Hematopoietic multipotent progenitor cell treated with erythropoietin and hydrocortisone succinate and interleukin-3 and kit ligand, for 17 days (in vitro differentiated cells): Measurements from ENCODE around the gene ZNHIT2.

Source experiments
- DNase-seq: peaks from one replicate; pipeline ENCODE4 v3.0.0-alpha.2; 2015; ENCODE audit warnings: low spot score

ZNHIT2 gene

GRCh38 chr11:65134240-65134951, 16.9 kb upstream of the ZNHIT2 start, which contains the start of gene SYVN1:
Gene SYVN1 (minus strand): TSS chr11:65134519. CDS start chr11:65133601, 918 bp downstream.
- DNase-seq: peak; percentile 93

GRCh38 chr11:65133724-65134123, 16.2 kb upstream of the ZNHIT2 start:
- peak; percentile 32 for DNase-seq

- DNase-seq: peak; percentile 77
These were observed 15.6 kb upstream of the ZNHIT2 start for GRCh38 chr11:65132988-65133700.

- no peak for DNase-seq
These were observed 14.9 kb upstream of the ZNHIT2 start for GRCh38 chr11:65132238-65132987.

DNA sequence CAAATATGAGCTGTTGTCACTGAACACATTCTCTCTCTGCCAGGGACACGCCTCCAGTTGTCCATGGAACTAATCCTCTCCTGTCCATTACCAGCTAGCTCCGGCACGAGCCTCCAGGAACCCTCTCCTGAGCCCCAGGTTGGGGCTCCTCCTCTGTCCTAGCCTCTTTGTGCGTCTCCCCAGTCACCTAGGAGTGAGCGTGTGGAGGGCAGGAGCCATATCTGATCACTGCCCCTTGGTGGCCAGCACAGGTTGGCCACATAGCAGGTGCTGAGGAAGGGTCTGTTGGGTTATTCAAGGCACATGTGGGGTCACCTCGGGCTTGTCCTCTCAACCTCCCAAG, 14.4 kb upstream of the ZNHIT2 start:
- DNase-seq: no peak

DNA sequence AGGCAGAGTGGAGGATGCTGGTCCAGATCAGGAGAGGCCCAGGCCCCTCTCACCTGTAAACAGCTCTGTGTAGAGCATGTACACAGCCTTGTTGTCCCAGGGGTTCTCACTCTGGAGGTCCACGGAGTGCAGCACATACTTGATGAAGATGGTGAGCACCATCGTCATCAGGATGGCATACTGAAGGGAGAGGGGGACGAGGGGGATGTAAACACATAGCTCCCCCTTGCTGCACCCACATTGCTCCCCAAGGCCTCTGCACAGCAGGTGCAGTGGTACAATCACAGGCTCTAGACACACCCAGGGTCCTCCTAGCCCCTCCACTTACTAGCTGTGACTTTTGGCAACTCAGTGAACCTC, 13.9 kb upstream of the ZNHIT2 start:
- DNase-seq: no peak

DNA sequence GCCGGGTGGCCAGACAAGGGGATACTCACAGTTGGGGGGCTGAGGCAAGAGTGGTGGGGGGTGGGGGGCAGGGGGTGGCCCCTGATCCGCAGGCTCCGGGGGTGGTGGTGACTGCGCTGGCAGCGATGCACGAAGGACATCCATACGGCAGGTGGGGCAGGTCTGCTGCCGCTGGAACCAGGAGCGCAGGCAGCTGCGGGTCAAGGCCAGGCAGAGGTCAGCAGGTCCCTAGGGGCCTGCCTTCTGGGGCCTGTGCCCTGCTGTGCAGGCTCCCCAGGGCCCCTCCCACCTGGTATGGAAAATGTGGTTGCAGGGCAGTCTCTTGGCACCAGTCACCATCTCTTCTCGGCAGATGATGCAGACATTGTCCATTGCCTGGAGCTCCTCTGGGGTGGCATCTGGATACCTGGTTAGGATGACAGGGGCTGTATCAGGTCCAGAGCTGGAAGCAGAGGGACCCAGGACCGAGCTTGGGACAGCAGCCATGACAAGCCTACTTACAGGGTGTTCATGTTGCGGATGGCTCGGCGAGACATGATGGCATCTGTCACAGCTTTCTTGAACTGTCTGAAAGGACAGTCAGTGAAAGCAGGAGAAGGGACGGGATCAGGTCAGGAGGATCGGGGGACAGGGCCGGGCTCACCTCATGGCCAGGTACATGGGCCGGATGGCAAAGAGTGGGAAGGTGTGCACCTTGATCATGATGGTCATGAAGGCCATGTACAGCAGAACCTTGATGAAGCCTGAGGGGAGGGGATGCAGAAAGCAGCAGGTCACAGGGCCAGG, 13.3 kb upstream of the ZNHIT2 start:
- no peak for DNase-seq

GRCh38 chr11:65129649-65130441, 12.3 kb upstream of the ZNHIT2 start:
- no peak for DNase-seq

- DNase-seq: no peak
These were observed 11.0 kb upstream of the ZNHIT2 start for GRCh38 chr11:65128182-65129145.

- DNase-seq: no peak
These were observed 10.1 kb upstream of the ZNHIT2 start for GRCh38 chr11:65127473-65128181.

DNA sequence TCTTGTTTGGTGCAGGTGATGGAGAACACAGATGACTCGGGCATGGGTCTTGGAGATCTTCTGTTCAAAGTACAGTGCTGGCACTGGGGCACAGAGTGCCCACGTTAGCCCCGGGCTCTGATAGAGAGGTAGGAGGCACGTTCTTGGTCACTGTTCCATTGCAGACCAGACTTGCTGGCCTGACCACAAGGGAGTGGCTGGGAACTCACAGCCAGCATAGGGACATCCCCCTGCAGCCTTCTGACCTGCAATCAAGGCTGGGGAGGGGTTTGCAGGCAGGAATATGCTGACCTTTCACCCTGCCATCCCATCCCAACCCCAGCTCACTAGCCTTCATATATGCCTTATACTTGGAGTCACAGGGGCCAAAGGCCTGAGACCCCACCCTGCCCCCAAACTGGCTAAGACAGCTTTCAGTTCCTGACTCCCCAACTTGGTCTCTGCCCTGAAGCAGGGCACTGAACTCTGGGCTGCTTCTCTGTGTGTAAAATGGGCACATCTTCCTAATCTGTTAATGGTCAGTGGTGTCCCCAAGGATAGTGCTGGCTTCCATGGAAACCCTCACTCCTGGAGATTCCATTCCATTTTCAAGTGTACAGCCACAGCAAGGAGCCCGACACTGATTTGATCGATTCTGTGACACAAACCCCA, 9.2 kb upstream of the ZNHIT2 start:
- DNase-seq: no peak

GRCh38 chr11:65125197-65126056, 7.9 kb upstream of the ZNHIT2 start:
- DNase-seq: no peak

- DNase-seq: no peak
These were observed 7.1 kb upstream of the ZNHIT2 start for GRCh38 chr11:65124480-65125196.

DNA sequence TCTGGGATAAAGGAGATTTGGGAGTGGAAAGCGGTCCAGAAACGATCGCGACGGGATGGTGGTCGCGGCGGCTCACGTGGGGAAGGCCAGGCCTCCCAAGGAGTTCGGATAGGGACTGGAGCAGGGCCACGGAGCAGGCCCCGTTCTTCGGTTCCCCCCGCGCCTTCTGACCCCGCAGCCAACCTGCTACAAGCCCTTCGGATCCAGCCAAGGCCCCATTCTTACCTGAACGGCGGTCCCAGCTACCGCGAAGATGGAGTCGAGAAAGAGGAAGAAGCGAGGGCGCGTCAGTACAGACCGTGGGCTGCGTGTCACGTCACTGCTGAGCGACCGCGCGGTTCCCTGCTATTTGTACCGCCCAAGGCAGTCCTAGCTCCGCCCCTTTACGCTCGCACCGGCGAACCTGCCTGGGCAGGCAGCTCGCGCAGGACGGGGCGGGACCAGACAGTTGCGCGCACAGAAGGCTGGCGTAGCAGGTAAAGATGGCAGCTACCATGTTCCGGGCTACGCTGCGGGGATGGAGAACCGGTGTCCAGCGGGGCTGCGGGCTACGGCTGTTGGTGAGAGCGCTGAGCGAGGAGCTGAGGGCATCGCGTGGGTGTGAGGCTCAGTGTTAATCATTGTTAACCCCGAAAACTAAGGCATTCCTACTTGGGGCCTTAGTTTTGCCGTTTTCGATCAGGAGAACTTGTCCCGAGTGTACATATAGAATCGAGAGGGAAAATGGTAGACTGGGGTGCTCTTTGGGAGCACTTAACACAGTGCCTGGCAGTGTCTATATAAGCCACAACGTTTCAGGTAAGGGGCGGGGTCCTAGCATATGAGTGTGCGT, 4.6 kb upstream of the ZNHIT2 start, which contains the start of the genes FAU and MRPL49:
FAU (minus strand) TSS at position 270 of the 832 bp plus-strand sequence. CDS start 321 bp downstream, outside the sequence.
MRPL49 (plus strand) TSS at position 457 of the 832 bp plus-strand sequence; CDS start at position 483, 26 bp downstream.
- peak; percentile 99 for DNase-seq

DNA sequence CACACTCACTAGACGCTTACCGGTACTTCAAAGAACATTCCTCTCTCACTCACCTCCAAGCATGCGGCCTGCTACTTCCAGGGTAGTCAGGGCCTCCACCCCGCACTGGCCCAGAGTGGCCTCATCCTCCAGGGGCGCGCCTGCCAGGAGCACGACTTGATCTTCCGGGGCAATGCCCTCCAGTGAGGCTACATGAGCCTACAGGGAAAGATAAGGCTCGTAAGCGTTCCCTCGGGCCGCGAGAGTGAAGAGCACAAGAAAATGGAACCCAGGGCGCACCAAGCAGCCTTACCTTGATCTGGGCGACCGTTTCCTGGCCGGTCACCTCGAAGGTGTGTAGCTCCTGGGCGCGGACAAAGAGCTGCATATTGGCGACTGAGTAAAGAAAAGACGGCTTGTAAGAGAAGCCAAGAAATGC, 4.0 kb upstream of the ZNHIT2 start:
- peak; percentile 80 for DNase-seq

DNA sequence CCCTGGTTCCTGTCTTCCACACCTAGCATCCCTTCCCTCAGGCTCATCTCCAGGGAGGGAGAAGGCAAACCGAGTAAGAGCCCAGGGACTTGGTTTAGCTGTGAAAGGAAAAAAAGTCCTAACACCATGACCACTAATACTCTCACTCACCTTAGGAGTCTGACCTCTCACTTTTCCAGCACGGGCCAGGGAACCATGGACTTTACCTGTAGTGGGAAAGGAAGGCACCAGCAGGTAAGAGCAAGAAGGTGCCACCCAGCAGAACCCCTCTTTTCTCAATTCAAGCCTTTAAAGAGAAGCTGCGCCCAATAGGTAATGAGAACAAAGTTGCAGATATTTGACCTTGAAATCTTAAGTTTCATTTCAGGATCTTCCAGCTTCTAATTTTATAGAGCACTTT, 3.3 kb upstream of the ZNHIT2 start:
- no peak for DNase-seq
